Measurements from ENCODE around the gene DCAF8.

Gene DCAF8

GRCh38 chr1:160204526-160205241 is 57.7 kb downstream of the DCAF8 start:
- no peak for DNase-seq (ENCODE audit: low spot score)

GRCh38 chr1:160200786-160201185 is 61.6 kb downstream of the DCAF8 start:
- DNase-seq (ENCODE audit: low spot score), result no peak

- no peak for DNase-seq (ENCODE audit: low spot score)
These were observed 65.1 kb downstream of the DCAF8 start for GRCh38 chr1:160197231-160197630.

- DNase-seq (ENCODE audit: low spot score), result no peak
These were observed 66.2 kb downstream of the DCAF8 start for GRCh38 chr1:160196143-160196542.

- DNase-seq (ENCODE audit: low spot score), result no peak
These were observed 67.7 kb downstream of the DCAF8 start for GRCh38 chr1:160194737-160195059.

GRCh38 chr1:160193832-160194736 is 68.3 kb downstream of the DCAF8 start:
- no peak for DNase-seq (ENCODE audit: low spot score)

- DNase-seq (ENCODE audit: low spot score), result peak; percentile 83
These were observed 69.1 kb downstream of the DCAF8 start for GRCh38 chr1:160193091-160193819.

GRCh38 chr1:160192234-160192633 is 70.1 kb downstream of the DCAF8 start:
- DNase-seq (ENCODE audit: low spot score), result no peak

- no peak for DNase-seq (ENCODE audit: low spot score)
These were observed 70.6 kb downstream of the DCAF8 start for GRCh38 chr1:160191756-160192155.

- DNase-seq (ENCODE audit: low spot score), result no peak
These were observed 72.4 kb downstream of the DCAF8 start, which contains the start of gene CASQ1 for GRCh38 chr1:160189649-160190625. TSS of gene CASQ1 (plus strand) at chr1:160190575. CDS start at chr1:160190752, 177 bp downstream.

- no peak for DNase-seq (ENCODE audit: low spot score)
These were observed 74.0 kb downstream of the DCAF8 start for GRCh38 chr1:160188341-160188740.

GRCh38 chr1:160187407-160187806 is 74.9 kb downstream of the DCAF8 start:
- DNase-seq (ENCODE audit: low spot score), result no peak

GRCh38 chr1:160186729-160187128 is 75.6 kb downstream of the DCAF8 start:
- no peak for DNase-seq (ENCODE audit: low spot score)

GRCh38 chr1:160186246-160186645 is 76.1 kb downstream of the DCAF8 start:
- DNase-seq (ENCODE audit: low spot score), result no peak

GRCh38 chr1:160179336-160179735 is 83.0 kb downstream of the DCAF8 start:
- no peak for DNase-seq (ENCODE audit: low spot score)

GRCh38 chr1:160178731-160179130 is 83.6 kb downstream of the DCAF8 start:
- no peak for DNase-seq (ENCODE audit: low spot score)

- DNase-seq (ENCODE audit: low spot score), result no peak
These were observed 84.7 kb downstream of the DCAF8 start for GRCh38 chr1:160177667-160178066.

- DNase-seq (ENCODE audit: low spot score), result no peak
These were observed 85.1 kb downstream of the DCAF8 start for GRCh38 chr1:160177231-160177630.

GRCh38 chr1:160171980-160172379 is 90.4 kb downstream of the DCAF8 start:
- DNase-seq (ENCODE audit: low spot score), result peak; percentile 28

GRCh38 chr1:160171354-160171753 is 91.0 kb downstream of the DCAF8 start:
- no peak for DNase-seq (ENCODE audit: low spot score)

Measured in iPS-NIHi11 (cell line).